DND-41 (cell line): ENCODE measurements around the gene NKX3-2.

Experiments used
- EZH2 ChIP-seq: IDR thresholded peaks from 3 replicates; pipeline ENCODE4 v1.6.1; 2012; ENCODE audit warnings: borderline replicate concordance, low read depth, mild to moderate bottlenecking, moderate library complexity, low read length, inconsistent platforms; ENCODE audit not compliant: severe bottlenecking
- TF ChIP-seq, protein P1 (sequence below): IDR thresholded peaks from 2 replicates; pipeline ENCODE4 v1.5.1; 2012; ENCODE audit warnings: borderline replicate concordance, low read length, moderate library complexity, mild to moderate bottlenecking; ENCODE audit not compliant: poor library complexity, severe bottlenecking; ENCODE audit errors: extremely low read depth

DNA sequence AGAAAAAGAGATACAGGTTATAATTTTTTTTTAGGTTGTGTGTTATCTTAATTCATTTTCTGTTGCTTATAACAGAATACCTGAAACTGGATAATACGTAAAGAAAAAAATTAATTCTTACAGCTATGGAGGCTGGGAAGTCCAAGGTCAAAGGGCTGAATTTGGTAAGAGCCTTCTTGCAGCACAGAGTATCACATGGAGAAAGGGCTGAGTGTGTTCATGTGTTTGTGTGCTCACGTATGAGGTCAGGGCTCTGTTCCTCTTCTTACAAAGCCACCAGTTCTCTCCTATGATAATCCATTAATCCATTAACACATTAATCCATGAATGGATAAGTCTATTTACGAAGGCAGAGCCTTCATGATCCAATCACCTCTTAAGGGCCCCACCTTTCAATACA lies 51.6 kb downstream of the NKX3-2 start:
- TF ChIP-seq EZH2: no peak
- TF ChIP-seq, protein P1, sequence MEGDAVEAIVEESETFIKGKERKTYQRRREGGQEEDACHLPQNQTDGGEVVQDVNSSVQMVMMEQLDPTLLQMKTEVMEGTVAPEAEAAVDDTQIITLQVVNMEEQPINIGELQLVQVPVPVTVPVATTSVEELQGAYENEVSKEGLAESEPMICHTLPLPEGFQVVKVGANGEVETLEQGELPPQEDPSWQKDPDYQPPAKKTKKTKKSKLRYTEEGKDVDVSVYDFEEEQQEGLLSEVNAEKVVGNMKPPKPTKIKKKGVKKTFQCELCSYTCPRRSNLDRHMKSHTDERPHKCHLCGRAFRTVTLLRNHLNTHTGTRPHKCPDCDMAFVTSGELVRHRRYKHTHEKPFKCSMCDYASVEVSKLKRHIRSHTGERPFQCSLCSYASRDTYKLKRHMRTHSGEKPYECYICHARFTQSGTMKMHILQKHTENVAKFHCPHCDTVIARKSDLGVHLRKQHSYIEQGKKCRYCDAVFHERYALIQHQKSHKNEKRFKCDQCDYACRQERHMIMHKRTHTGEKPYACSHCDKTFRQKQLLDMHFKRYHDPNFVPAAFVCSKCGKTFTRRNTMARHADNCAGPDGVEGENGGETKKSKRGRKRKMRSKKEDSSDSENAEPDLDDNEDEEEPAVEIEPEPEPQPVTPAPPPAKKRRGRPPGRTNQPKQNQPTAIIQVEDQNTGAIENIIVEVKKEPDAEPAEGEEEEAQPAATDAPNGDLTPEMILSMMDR: no peak
